Measurements from ENCODE around the gene HCFC2.
"Not testable (repeated sequence)": the region's sequence is repeated elsewhere in the genome, so short reads cannot be mapped to it uniquely, and the experiment has no call there.

Gene HCFC2

DNA sequence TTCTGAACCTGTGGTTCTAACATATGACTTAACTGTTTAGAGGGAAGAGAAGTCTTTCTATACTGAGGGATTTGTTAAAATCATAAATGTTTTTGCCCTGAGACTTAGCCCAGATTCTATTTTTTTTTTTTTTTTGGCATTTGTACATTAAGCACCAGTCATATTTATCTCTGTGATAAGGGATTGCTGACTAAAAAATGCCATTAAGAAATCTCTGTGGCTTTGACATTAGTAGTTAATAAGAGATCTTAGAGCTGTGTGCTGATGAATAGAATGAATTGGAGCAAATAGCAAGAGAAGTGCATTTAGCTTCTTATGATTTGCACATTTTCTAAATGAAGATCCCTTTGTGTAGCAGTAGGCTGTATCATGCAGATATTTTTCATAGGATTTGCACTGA is 41.1 kb downstream of the HCFC2 start:
- DNase-seq (ENCODE audit: low read depth): no peak
- TF ChIP-seq, protein P1, sequence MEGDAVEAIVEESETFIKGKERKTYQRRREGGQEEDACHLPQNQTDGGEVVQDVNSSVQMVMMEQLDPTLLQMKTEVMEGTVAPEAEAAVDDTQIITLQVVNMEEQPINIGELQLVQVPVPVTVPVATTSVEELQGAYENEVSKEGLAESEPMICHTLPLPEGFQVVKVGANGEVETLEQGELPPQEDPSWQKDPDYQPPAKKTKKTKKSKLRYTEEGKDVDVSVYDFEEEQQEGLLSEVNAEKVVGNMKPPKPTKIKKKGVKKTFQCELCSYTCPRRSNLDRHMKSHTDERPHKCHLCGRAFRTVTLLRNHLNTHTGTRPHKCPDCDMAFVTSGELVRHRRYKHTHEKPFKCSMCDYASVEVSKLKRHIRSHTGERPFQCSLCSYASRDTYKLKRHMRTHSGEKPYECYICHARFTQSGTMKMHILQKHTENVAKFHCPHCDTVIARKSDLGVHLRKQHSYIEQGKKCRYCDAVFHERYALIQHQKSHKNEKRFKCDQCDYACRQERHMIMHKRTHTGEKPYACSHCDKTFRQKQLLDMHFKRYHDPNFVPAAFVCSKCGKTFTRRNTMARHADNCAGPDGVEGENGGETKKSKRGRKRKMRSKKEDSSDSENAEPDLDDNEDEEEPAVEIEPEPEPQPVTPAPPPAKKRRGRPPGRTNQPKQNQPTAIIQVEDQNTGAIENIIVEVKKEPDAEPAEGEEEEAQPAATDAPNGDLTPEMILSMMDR (IDR thresholded peaks at IDR 0.05; ENCODE audit: low read depth, low read length, missing control alignments): no peak
- no peak overlapping the region for H3K4me3 ChIP-seq (ENCODE audit: low read depth, low read length)

DNA sequence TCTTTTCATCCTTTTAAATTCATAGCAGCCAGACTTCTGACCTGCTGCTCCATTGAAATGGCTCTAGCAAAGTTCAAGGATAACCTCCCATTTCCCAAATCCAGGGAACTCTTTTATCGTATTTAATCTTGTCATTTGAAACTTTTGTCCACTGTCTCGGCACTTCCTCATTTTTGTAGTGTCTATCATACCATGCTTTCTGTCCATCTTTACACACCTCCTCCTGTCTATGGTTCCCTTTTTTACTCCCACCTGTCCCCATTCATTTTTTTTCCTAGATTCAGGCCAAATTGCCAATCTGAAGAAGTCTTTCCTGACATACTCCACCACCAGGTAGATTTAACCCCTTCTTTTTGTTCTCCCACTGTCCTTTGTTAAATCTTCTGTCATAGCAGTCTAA is 42.6 kb downstream of the HCFC2 start:
- TF ChIP-seq, protein P1 (IDR thresholded peaks at IDR 0.05; ENCODE audit: low read depth, low read length, missing control alignments): no peak
- DNase-seq (ENCODE audit: low read depth): no peak
- no peak overlapping the region for H3K4me3 ChIP-seq (ENCODE audit: low read depth, low read length)

DNA sequence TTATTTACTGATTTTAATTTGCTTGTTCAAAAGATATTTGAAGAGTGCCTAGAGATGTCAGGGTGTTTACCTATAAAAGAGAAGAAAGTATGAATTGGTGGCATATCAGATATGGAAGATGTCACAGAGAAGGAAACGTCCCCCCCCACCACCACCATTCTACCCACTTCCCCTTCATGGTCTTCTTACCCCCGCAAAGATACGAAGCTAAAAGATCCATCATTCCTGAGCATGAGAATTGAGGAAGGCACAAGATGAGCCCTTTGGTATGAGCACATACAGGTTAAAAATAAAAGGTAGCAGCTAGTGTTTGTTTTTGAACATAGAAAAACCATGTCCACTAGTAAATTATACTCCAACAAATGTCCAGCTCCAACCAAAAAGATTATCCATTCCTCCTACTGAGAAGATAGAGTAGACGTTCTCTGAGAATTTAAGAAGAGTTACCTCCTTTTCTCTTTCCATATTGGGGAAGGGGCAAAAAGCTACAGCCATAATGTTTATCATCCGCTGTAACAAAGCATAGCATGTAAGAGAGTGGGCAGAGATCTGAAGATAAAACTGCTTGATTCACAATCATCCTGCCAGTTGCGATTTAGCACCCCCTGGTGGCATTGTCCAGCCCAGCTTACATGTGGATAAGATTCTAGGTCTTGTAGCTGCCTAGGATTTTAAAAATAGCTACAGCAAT is 44.6 kb downstream of the HCFC2 start:
- no peak overlapping the region for H3K4me3 ChIP-seq (ENCODE audit: low read depth, low read length)
- DNase-seq (ENCODE audit: low read depth): peak; percentile 67
- TF ChIP-seq, protein P1 (IDR thresholded peaks at IDR 0.05; ENCODE audit: low read depth, low read length, missing control alignments): peak; percentile 88

- TF ChIP-seq, protein P1 (IDR thresholded peaks at IDR 0.05; ENCODE audit: low read depth, low read length, missing control alignments): no peak
- DNase-seq (ENCODE audit: low read depth): no peak
- no peak overlapping the region for H3K4me3 ChIP-seq (ENCODE audit: low read depth, low read length)
These were observed 45.3 kb downstream of the HCFC2 start for GRCh38 chr12:104109446-104110271.

GRCh38 chr12:104114834-104115586 is 50.7 kb downstream of the HCFC2 start:
- DNase-seq (ENCODE audit: low read depth); H3K4me3 ChIP-seq (ENCODE audit: low read depth, low read length): not testable (repeated sequence)

- no peak overlapping the region for H3K4me3 ChIP-seq (ENCODE audit: low read depth, low read length)
- no peak for DNase-seq (ENCODE audit: low read depth)
- TF ChIP-seq, protein P1 (IDR thresholded peaks at IDR 0.05; ENCODE audit: low read depth, low read length, missing control alignments): no peak
These were observed 51.2 kb downstream of the HCFC2 start for GRCh38 chr12:104115587-104115975.

DNA sequence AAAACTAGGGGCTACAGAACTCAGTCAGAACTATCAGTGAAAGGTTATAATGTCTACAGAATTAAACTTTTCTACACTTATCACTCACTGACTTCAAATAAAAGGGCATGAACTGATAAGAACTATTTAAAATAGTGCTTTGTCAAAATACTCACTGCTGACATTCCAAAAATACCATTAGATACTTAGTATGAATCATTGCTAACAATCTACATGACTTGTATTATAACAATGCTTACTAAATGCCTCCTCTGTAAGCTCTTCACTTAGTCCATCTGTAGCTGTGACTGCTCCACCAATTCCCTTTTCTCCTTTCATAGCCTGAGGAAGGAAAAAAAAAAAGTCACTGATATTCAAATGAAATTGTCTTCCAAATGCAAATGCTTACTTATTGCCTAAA is 56.7 kb downstream of the HCFC2 start:
- H3K4me3 ChIP-seq (ENCODE audit: low read depth, low read length): no peak overlapping the region
- no peak for DNase-seq (ENCODE audit: low read depth)

More for the DNA sequence above, 56.7 kb downstream of the HCFC2 start:
- TF ChIP-seq, protein P1 (IDR thresholded peaks at IDR 0.05; ENCODE audit: low read depth, low read length, missing control alignments): no peak
